Transverse colon (tissue), 4 donors: ENCODE results near the gene CRB1. TPM values are rescaled to one million over a fixed set of nuclear protein-coding genes. Genes with fewer than 3 reads are reported as not detected.

ENCODE experiments used
- DNase-seq: peaks from one replicate; pipeline ENCODE4 v3.0.0-alpha.2; 2019
- H3K27ac ChIP-seq, 4 donors: fragments of 200-600 bp; sonication (generic); 2 replicates each; pipeline ENCODE4 v1.5.1; 2016 to 2018; ENCODE audit warnings: inconsistent platforms in 4 of 4
- H3K27me3 ChIP-seq: fragments of 200-600 bp; sonication (generic); 2 replicates; pipeline ENCODE4 v1.5.1; 2017; ENCODE audit warnings: inconsistent platforms
- H3K36me3 ChIP-seq, 4 donors: fragments of 200-600 bp; sonication (generic); 2 replicates each; pipeline ENCODE4 v1.5.1; 2017 to 2019; ENCODE audit warnings: inconsistent platforms in 4 of 4
- H3K4me1 ChIP-seq, 4 donors: fragments of 200-600 bp; sonication (generic); 2 replicates each; pipeline ENCODE4 v1.5.1; 2017 to 2020; ENCODE audit warnings: inconsistent platforms in 4 of 4
- H3K4me3 ChIP-seq, 4 donors: fragments of 200-600 bp; sonication (generic); 1 replicate in 1 of 4; 2 replicates in 3 of 4; pipeline versions ENCODE4 v1.5.1 to v1.6.1; 2017 to 2019; ENCODE audit warnings: inconsistent platforms in 4 of 4
- H3K9me3 ChIP-seq, 2 donors: fragments of 200-600 bp; sonication (generic); 2 replicates each; pipeline ENCODE4 v1.5.1; 2017 to 2019; ENCODE audit warnings: inconsistent platforms in 2 of 2
- EP300 ChIP-seq: sonication (generic); formaldehyde crosslinking; IDR thresholded peaks from one replicate; pipeline ENCODE4 v1.6.1; 2017; ENCODE audit warnings: antibody characterized with exemption, low read depth
- POLR2A ChIP-seq: fragments of 450-650 bp; IDR thresholded peaks from one replicate; pipeline ENCODE4 v1.6.1; 2016; ENCODE audit warnings: antibody characterized with exemption, mild to moderate bottlenecking, moderate library complexity
- POLR2AphosphoS5 ChIP-seq, 3 donors: sonication (generic); formaldehyde crosslinking; IDR thresholded peaks; one replicate each; pipeline ENCODE4 v1.6.1; 2016; ENCODE audit warnings: antibody characterized with exemption in 3 of 3
- WGBS, 2 donors: methylation state at CpG; one replicate each; pipeline ENCODE4 v1.1.5; 2018; ENCODE audit warnings: low coverage in 1 of 2; 5-methylcytosine and 5-hydroxymethylcytosine counted together
- in situ Hi-C, 4 donors: fragments of 200-750 bp; cut with MboI; loops; one replicate each; pipeline versions ENCODE4 v1.15.0 to v1.15.1; 2017; ENCODE audit warnings: low sequenced_read_pairs in 3 of 4, low pct_ligation_motif_present in 1 of 4, low pct_unique_long_range_greater_than_20kb in 1 of 4
- intact Hi-C: fragments of 100-400 bp; cut with DNase I; formaldehyde crosslinking; loops from one replicate; pipeline ENCODE4 v1.15.1; 2023; ENCODE audit warnings: low total_unique reads
- total RNA-seq, 4 donors: library from RNA; depleted of rRNA; stranded (reverse); fragments of >200 nt; gene quantifications; one replicate each; pipeline ENCODE4 v1.1.0, GENCODE V29; 2016
- TF ChIP-seq, protein P1 (sequence below), 5 experiments: fragments of 200-600 bp in 3 of 5; fragments of 450-650 bp in 2 of 5; sonication (generic) in 3 of 5; IDR thresholded peaks; 1 replicate in 2 of 5; 2 replicates in 3 of 5; pipeline ENCODE4 v1.5.1; 2016 to 2017; ENCODE audit warnings: antibody characterized with exemption in 5 of 5, inconsistent platforms in 3 of 5, mild to moderate bottlenecking in 2 of 5, moderate library complexity in 1 of 5

Gene CRB1
- total RNA-seq, 4 donors from 2014 or later, result 0.14 to 2.8 (median 0.32) TPM; not detected in 1

DNA sequence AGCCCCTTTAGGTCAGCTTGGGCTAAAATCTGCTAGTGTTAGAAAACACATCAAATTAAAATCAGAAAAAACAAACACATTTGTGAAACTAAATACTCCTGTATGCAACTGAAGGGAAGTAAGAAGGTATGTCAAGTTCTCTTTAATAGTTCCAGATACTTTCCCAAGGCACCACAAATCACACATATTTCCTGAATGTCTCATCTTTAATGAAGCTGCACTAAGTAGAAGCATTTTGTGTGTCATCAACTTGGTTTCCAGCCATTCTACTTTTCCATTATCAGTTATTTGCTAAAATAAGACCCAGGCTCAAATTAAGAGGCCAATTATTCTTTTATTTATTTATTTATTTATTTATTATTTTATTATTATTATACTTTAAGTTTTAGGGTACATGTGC lies 34.7 kb downstream of the CRB1 start:
- Histone ChIP-seq H3K27ac (no peak overlapping the region), H3K36me3 (no peaks in the 10 kb centered on the region), H3K4me1 (no peaks in the 10 kb centered on the region), H3K4me3 (no peak overlapping the region), H3K27me3 (no peaks in the 10 kb centered on the region), H3K9me3 (no peaks in the 10 kb centered on the region)
- TF ChIP-seq POLR2AphosphoS5 (IDR thresholded peaks at IDR 0.05) (no peak), EP300 (no peak), POLR2A (no peak)
- TF ChIP-seq, protein P1, sequence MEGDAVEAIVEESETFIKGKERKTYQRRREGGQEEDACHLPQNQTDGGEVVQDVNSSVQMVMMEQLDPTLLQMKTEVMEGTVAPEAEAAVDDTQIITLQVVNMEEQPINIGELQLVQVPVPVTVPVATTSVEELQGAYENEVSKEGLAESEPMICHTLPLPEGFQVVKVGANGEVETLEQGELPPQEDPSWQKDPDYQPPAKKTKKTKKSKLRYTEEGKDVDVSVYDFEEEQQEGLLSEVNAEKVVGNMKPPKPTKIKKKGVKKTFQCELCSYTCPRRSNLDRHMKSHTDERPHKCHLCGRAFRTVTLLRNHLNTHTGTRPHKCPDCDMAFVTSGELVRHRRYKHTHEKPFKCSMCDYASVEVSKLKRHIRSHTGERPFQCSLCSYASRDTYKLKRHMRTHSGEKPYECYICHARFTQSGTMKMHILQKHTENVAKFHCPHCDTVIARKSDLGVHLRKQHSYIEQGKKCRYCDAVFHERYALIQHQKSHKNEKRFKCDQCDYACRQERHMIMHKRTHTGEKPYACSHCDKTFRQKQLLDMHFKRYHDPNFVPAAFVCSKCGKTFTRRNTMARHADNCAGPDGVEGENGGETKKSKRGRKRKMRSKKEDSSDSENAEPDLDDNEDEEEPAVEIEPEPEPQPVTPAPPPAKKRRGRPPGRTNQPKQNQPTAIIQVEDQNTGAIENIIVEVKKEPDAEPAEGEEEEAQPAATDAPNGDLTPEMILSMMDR (IDR thresholded peaks at IDR 0.05), result no peak
- no peak for DNase-seq
- intact Hi-C loops (no loop called here), in situ Hi-C loops (no loop called here)

DNA sequence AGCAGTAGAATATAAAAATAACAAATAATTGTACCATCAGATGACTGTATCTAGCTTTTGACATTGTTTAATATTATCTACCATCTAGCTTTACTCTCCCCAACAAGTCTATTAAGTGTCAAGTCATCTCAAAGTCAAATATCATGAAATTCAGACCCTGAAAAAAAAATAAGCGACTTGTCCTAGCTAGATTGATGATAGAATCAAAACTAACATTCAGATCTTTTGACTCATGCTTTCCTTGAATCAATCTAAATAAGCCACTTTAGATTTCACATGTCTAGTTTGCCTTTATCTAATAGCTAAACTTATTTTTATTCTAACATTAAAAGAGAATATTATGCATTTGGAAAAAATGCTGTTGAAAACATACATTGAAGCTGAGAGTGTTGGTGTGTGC lies 35.4 kb downstream of the CRB1 start:
- no peaks in the 10 kb centered on the region for H3K27me3 ChIP-seq
- intact Hi-C loops (no loop called here), in situ Hi-C loops (no loop called here)
- 82 to 83% methylated on average over 1 of the region's 1 CpG for WGBS, 2 donors
- TF ChIP-seq, protein P1 (IDR thresholded peaks at IDR 0.05), result no peak
- no peak for TF ChIP-seq POLR2A
- TF ChIP-seq POLR2AphosphoS5 (IDR thresholded peaks at IDR 0.05), result no peak
- TF ChIP-seq EP300, result no peak
- H3K36me3 ChIP-seq, result no peaks in the 10 kb centered on the region
- no peak overlapping the region for H3K4me3 ChIP-seq
- H3K4me1 ChIP-seq, result no peaks in the 10 kb centered on the region
- no peak for DNase-seq
- H3K9me3 ChIP-seq, result no peaks in the 10 kb centered on the region
- H3K27ac ChIP-seq, result no peak overlapping the region

DNA sequence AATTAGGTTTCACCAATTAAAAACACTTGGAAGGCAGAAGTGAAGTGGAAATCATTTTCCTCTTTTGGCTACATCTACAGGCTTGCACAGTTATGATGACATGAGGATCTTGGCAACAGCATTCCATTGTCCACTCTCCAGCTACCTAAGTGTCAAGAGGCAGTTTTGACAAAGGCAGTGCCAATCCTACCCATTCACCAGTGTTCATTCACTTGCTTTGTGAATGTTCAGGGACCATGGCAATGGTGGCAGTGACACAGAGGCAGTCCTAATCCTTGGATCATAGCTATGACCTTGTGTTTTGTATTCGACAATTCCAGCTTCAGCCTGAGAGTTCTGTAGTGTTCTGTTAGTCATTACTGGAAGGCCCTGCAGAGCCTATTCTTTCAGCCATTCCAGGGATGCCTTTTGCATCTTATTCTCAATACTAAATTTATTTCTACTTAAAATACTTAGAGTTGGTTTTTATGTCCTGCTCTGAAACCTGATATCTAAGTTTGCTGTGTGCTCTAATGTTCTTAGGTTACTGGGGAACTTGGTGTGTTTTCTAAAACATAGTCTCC lies 36.7 kb downstream of the CRB1 start:
- Histone ChIP-seq H3K9me3 (no peaks in the 10 kb centered on the region), H3K27ac (no peak overlapping the region), H3K36me3 (no peaks in the 10 kb centered on the region), H3K4me1 (no peaks in the 10 kb centered on the region), H3K4me3 (no peak overlapping the region), H3K27me3 (no peaks in the 10 kb centered on the region)
- TF ChIP-seq, protein P1 (IDR thresholded peaks at IDR 0.05), result no peak
- TF ChIP-seq POLR2AphosphoS5 (IDR thresholded peaks at IDR 0.05) (no peak), POLR2A (no peak)
- WGBS, 2 donors, result 77% methylated on average over 1 of the region's 1 CpG; no CpG with 5 or more reads in 1 of the 2 donors
- in situ Hi-C loops, result no loop called here
- intact Hi-C loops, result no loop called here
- DNase-seq, result no peak

DNA sequence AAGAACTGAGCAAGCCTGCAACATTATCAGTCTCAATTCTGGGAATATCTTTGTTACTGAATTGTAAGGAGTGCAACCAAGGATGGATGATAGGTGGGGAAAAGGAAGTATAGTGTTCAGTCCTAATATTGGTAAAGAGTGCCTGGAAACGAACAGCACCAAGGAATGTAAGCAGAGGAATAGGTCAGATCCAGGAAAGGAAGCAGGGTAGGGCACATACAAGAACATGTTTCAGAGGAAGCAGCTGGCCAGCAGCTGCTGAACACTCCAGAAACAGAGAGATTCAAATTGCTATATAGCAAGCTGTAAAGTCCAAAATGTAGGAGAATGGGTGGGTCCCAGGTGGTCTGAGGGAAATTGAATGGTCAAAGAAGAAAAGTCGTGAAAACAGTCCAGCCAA lies 37.9 kb downstream of the CRB1 start:
- no peak for DNase-seq
- no peaks in the 10 kb centered on the region for H3K9me3 ChIP-seq
- no peaks in the 10 kb centered on the region for H3K4me1 ChIP-seq
- in situ Hi-C loops (no loop called here), intact Hi-C loops (no loop called here)
- no peak overlapping the region for H3K4me3 ChIP-seq
- no peak overlapping the region for H3K27ac ChIP-seq
- 21% methylated on average over 2 of the region's 2 CpGs for WGBS, 2 donors
- H3K27me3 ChIP-seq, result no peaks in the 10 kb centered on the region
- H3K36me3 ChIP-seq, result no peaks in the 10 kb centered on the region
- TF ChIP-seq POLR2A (no peak), POLR2AphosphoS5 (IDR thresholded peaks at IDR 0.05) (no peak), EP300 (no peak)
- TF ChIP-seq, protein P1 (IDR thresholded peaks at IDR 0.05), result no peak
